ENCODE data around the gene FUT8.

Gene FUT8

GRCh38 chr14:65554837-65555236 lies 142.3 kb downstream of the FUT8 start:
- no peak for TF ChIP-seq CTCF (IDR thresholded peaks at IDR 0.05; ENCODE audit: insufficient read depth, low read depth, low read length, missing control alignments)
- DNase-seq (ENCODE audit: low read depth), result no peak
- H3K4me3 ChIP-seq (ENCODE audit: low read length), result no peak overlapping the region

- TF ChIP-seq CTCF (IDR thresholded peaks at IDR 0.05; ENCODE audit: insufficient read depth, low read depth, low read length, missing control alignments), result no peak
- no peak for DNase-seq (ENCODE audit: low read depth)
- H3K4me3 ChIP-seq (ENCODE audit: low read length), result no peak overlapping the region
Measured at GRCh38 chr14:65555358-65555757, 142.8 kb downstream of the FUT8 start.

GRCh38 chr14:65558363-65558762 lies 145.8 kb downstream of the FUT8 start:
- no peak for TF ChIP-seq CTCF (IDR thresholded peaks at IDR 0.05; ENCODE audit: insufficient read depth, low read depth, low read length, missing control alignments)
- no peak for DNase-seq (ENCODE audit: low read depth)
- no peak overlapping the region for H3K4me3 ChIP-seq (ENCODE audit: low read length)

- no peak for TF ChIP-seq CTCF (IDR thresholded peaks at IDR 0.05; ENCODE audit: insufficient read depth, low read depth, low read length, missing control alignments)
- DNase-seq (ENCODE audit: low read depth), result no peak
- no peak overlapping the region for H3K4me3 ChIP-seq (ENCODE audit: low read length)
Measured at GRCh38 chr14:65560340-65561027, 148.0 kb downstream of the FUT8 start.

GRCh38 chr14:65564370-65564769 lies 151.8 kb downstream of the FUT8 start:
- TF ChIP-seq CTCF (IDR thresholded peaks at IDR 0.05; ENCODE audit: insufficient read depth, low read depth, low read length, missing control alignments), result no peak
- no peak for DNase-seq (ENCODE audit: low read depth)

GRCh38 chr14:65565948-65566347 lies 153.4 kb downstream of the FUT8 start:
- DNase-seq (ENCODE audit: low read depth), result no peak
- TF ChIP-seq CTCF (IDR thresholded peaks at IDR 0.05; ENCODE audit: insufficient read depth, low read depth, low read length, missing control alignments), result no peak
- no peak overlapping the region for H3K4me3 ChIP-seq (ENCODE audit: low read length)

More at GRCh38 chr14:65564370-65564769, 151.8 kb downstream of the FUT8 start:
- H3K4me3 ChIP-seq (ENCODE audit: low read length), result no peak overlapping the region

All from epithelial cell of esophagus (primary cell).